Endothelial cell (in vitro differentiated cells): Measurements from ENCODE around the gene BACH2. TPM values are rescaled to one million over a fixed set of nuclear protein-coding genes. Genes with fewer than 3 reads are reported as not detected.

Source experiments
- DNase-seq: peaks from one replicate; pipeline ENCODE4 v3.0.0; 2021; ENCODE audit warnings: low spot score
- H3K27ac Mint-ChIP-seq: one replicate; pipeline ENCODE4 v1.8.0; 2021; ENCODE audit warnings: mixed read lengths, inconsistent platforms; ENCODE audit not compliant: unreplicated experiment
- H3K27me3 Mint-ChIP-seq: one replicate; pipeline ENCODE4 v1.8.0; 2021; ENCODE audit warnings: mild to moderate bottlenecking, moderate library complexity, mixed read lengths, inconsistent platforms; ENCODE audit not compliant: unreplicated experiment
- H3K36me3 Mint-ChIP-seq: one replicate; pipeline ENCODE4 v1.8.0; 2021; ENCODE audit warnings: mild to moderate bottlenecking, low read depth, mixed read lengths, inconsistent platforms; ENCODE audit not compliant: unreplicated experiment
- H3K4me1 Mint-ChIP-seq: one replicate; pipeline ENCODE4 v1.8.0; 2021; ENCODE audit warnings: mild to moderate bottlenecking, mixed read lengths, inconsistent platforms; ENCODE audit not compliant: unreplicated experiment
- H3K4me3 Mint-ChIP-seq: one replicate; pipeline ENCODE4 v1.8.0; 2021; ENCODE audit warnings: mild to moderate bottlenecking, mixed read lengths, inconsistent platforms; ENCODE audit not compliant: unreplicated experiment
- H3K9me3 Mint-ChIP-seq: one replicate; pipeline ENCODE4 v1.8.0; 2021; ENCODE audit warnings: mixed read lengths, inconsistent platforms; ENCODE audit not compliant: unreplicated experiment
- total RNA-seq: library from RNA; stranded (reverse); fragmentation: NEBNext Ultra II Directional; extraction: Animal tissue kit (Norgen Biotek cat#: 25700); gene quantifications from one replicate; pipeline ENCODE4 v1.2.1, GENCODE V29; 2021; ENCODE audit not compliant: unreplicated experiment
- TF ChIP-seq, protein P1 (sequence below): fragments of 200-600 bp; sonication (generic); IDR thresholded peaks from one replicate; pipeline ENCODE4 v1.5.0; 2021; ENCODE audit warnings: antibody characterized with exemption; ENCODE audit not compliant: unreplicated experiment

Gene BACH2
- total RNA-seq, 1 donor from 2014 or later: 3.9 TPM

DNA sequence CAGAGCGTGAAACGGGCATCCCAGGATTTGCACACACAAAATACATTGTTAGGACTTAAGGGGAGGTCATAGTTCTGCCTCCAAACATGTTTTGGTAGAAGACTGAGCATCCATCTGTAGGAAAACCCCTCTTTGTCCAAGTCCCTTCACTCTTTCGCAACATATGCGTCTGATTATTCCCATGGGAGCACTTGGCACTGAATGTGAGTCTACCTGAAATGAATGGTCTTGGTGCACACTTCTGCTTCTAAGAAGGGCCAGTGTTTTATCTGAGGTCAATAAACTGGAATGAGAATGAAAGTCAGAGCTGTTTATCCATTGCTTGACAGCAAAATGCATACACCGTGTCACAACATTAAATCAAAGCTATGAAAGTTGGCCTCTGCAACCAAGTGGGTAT is 369.4 kb downstream of the BACH2 start:
- H3K4me3 Mint-ChIP-seq: no peak overlapping the region

GRCh38 chr6:89925826-89926225 is 370.8 kb downstream of the BACH2 start:
- Mint-ChIP-seq H3K27ac (no peak overlapping the region), H3K4me1 (peaks cover 10% of the 10 kb centered on the region), H3K36me3 (no peaks in the 10 kb centered on the region), H3K27me3 (no peaks in the 10 kb centered on the region), H3K9me3 (no peaks in the 10 kb centered on the region), H3K4me3 (no peak overlapping the region)
- TF ChIP-seq, protein P1, sequence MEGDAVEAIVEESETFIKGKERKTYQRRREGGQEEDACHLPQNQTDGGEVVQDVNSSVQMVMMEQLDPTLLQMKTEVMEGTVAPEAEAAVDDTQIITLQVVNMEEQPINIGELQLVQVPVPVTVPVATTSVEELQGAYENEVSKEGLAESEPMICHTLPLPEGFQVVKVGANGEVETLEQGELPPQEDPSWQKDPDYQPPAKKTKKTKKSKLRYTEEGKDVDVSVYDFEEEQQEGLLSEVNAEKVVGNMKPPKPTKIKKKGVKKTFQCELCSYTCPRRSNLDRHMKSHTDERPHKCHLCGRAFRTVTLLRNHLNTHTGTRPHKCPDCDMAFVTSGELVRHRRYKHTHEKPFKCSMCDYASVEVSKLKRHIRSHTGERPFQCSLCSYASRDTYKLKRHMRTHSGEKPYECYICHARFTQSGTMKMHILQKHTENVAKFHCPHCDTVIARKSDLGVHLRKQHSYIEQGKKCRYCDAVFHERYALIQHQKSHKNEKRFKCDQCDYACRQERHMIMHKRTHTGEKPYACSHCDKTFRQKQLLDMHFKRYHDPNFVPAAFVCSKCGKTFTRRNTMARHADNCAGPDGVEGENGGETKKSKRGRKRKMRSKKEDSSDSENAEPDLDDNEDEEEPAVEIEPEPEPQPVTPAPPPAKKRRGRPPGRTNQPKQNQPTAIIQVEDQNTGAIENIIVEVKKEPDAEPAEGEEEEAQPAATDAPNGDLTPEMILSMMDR: no peak
- no peak for DNase-seq

More for the DNA sequence above, 369.4 kb downstream of the BACH2 start:
- no peak overlapping the region for H3K27ac Mint-ChIP-seq
- no peaks in the 10 kb centered on the region for H3K9me3 Mint-ChIP-seq
- no peaks in the 10 kb centered on the region for H3K36me3 Mint-ChIP-seq
- peaks cover 10% of the 10 kb centered on the region for H3K4me1 Mint-ChIP-seq
- H3K27me3 Mint-ChIP-seq: no peaks in the 10 kb centered on the region
- DNase-seq: no peak
- TF ChIP-seq, protein P1: no peak

DNA sequence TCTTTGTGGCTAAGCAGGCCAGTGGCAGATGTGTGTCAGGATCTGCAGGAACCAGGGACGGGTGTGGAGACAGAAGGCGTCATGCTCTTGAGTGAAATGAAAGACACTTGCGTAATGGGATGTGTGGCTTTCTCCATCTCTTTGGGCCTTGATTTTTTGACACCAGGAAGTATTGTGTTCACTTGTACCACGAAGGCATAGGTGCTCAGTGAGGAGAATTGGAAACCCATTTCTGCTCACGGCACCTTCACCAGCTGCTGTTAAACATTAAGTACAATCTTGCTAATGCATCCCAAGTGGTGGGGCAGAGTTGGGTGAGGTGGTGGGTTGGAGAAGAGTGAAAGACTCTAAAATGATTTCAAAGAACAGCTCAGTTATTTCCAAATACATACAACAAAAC is 372.4 kb downstream of the BACH2 start:
- no peaks in the 10 kb centered on the region for H3K36me3 Mint-ChIP-seq

DNA sequence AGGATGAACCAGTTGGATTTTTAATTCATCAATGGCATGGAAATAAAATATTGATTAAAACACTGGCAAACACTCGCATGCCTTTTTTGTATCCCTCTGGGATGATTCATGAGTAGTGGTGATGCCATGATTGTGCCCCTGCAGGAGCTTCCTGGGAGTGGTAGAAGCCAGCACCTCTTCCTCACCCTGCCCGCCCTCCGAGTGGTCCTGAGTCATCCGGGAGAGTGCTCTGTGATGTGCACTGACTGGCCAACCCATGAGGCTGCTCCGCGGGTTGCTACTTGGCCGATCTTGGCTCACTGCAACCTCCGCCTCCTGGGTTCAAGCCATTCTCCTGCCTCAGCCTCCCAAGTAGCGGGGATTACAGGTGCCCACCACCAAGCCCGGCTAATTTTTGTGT is 375.0 kb downstream of the BACH2 start:
- Mint-ChIP-seq H3K27ac (no peak overlapping the region), H3K4me1 (no peaks in the 10 kb centered on the region), H3K36me3 (peaks cover 4% of the 10 kb centered on the region), H3K27me3 (peaks cover 2% of the 10 kb centered on the region), H3K9me3 (no peaks in the 10 kb centered on the region), H3K4me3 (no peak overlapping the region)
- no peak for DNase-seq
- TF ChIP-seq, protein P1: no peak

More for the DNA sequence above, 372.4 kb downstream of the BACH2 start:
- Mint-ChIP-seq H3K27me3 (no peaks in the 10 kb centered on the region), H3K9me3 (no peaks in the 10 kb centered on the region), H3K27ac (no peak overlapping the region), H3K4me1 (peaks cover 10% of the 10 kb centered on the region), H3K4me3 (no peak overlapping the region)
- no peak for DNase-seq
- TF ChIP-seq, protein P1: no peak

GRCh38 chr6:89921197-89921596 is 375.4 kb downstream of the BACH2 start:
- Mint-ChIP-seq H3K9me3 (no peaks in the 10 kb centered on the region), H3K4me3 (no peak overlapping the region)

More at GRCh38 chr6:89921197-89921596, 375.4 kb downstream of the BACH2 start:
- Mint-ChIP-seq H3K27ac (no peak overlapping the region), H3K36me3 (peaks cover 4% of the 10 kb centered on the region), H3K4me1 (no peaks in the 10 kb centered on the region), H3K27me3 (peaks cover 2% of the 10 kb centered on the region)
- TF ChIP-seq, protein P1: no peak
- no peak for DNase-seq
